GM19397 (cell line): ENCODE data around the gene NRDC.
"Not testable (repeated sequence)": the region's sequence is repeated elsewhere in the genome, so short reads cannot be mapped to it uniquely, and the experiment has no call there.

Experiments used
- ATAC-seq: cut with Tn5 transposase; IDR thresholded peaks from one replicate; pipeline ENCODE4 v1.9.1; 2021; ENCODE audit warnings: mild to moderate bottlenecking, moderate library complexity; ENCODE audit not compliant: unreplicated experiment

NRDC gene

GRCh38 chr1:51850420-51851223 lies 27.9 kb downstream of the NRDC start:
- ATAC-seq, result no peak

- ATAC-seq, result no peak
These were observed 31.1 kb downstream of the NRDC start for GRCh38 chr1:51847294-51847920.

GRCh38 chr1:51843948-51844347 lies 34.6 kb downstream of the NRDC start:
- ATAC-seq, result no peak

- ATAC-seq, result no peak
These were observed 36.3 kb downstream of the NRDC start for GRCh38 chr1:51842261-51842660.

GRCh38 chr1:51840743-51841461 lies 37.6 kb downstream of the NRDC start:
- no peak for ATAC-seq

GRCh38 chr1:51840182-51840581 lies 38.3 kb downstream of the NRDC start:
- ATAC-seq, result no peak

GRCh38 chr1:51839094-51839493 lies 39.4 kb downstream of the NRDC start:
- no peak for ATAC-seq

- ATAC-seq, result no peak
These were observed 41.3 kb downstream of the NRDC start for GRCh38 chr1:51837243-51837642.

GRCh38 chr1:51833700-51834099 lies 44.8 kb downstream of the NRDC start:
- no peak for ATAC-seq

- ATAC-seq, result no peak
These were observed 49.5 kb downstream of the NRDC start for GRCh38 chr1:51829058-51829457.

GRCh38 chr1:51819810-51820209 lies 58.7 kb downstream of the NRDC start:
- no peak for ATAC-seq

- not testable (repeated sequence) for ATAC-seq
These were observed 59.5 kb downstream of the NRDC start for GRCh38 chr1:51819021-51819420.

GRCh38 chr1:51818487-51818886 lies 60.0 kb downstream of the NRDC start:
- no peak for ATAC-seq

- ATAC-seq, result no peak
These were observed 64.0 kb downstream of the NRDC start for GRCh38 chr1:51814513-51814912.

- no peak for ATAC-seq
These were observed 79.2 kb downstream of the NRDC start for GRCh38 chr1:51799372-51799771.

GRCh38 chr1:51794868-51795267 lies 83.7 kb downstream of the NRDC start:
- ATAC-seq, result no peak

GRCh38 chr1:51794260-51794659 lies 84.3 kb downstream of the NRDC start:
- no peak for ATAC-seq

GRCh38 chr1:51792864-51793263 lies 85.7 kb downstream of the NRDC start:
- no peak for ATAC-seq

GRCh38 chr1:51791888-51792287 lies 86.6 kb downstream of the NRDC start:
- no peak for ATAC-seq

GRCh38 chr1:51790385-51790784 lies 88.1 kb downstream of the NRDC start:
- no peak for ATAC-seq

- no peak for ATAC-seq
These were observed 89.2 kb downstream of the NRDC start for GRCh38 chr1:51789342-51789741.

GRCh38 chr1:51788938-51789337 lies 89.6 kb downstream of the NRDC start:
- no peak for ATAC-seq
